Vagina (tissue), 2 donors: Measurements from ENCODE around the gene DAO.

Experiments
- CTCF ChIP-seq, 3 experiments: fragments of 450-650 bp in 2 of 3; fragments of 200-600 bp in 1 of 3; sonication (generic) in 1 of 3; IDR thresholded peaks; one replicate each; pipeline ENCODE4 v1.5.1; 2017 to 2019; ENCODE audit warnings: antibody characterized with exemption in 3 of 3, mild to moderate bottlenecking in 2 of 3, moderate library complexity in 2 of 3
- POLR2A ChIP-seq, 2 donors: fragments of 450-650 bp; IDR thresholded peaks; one replicate each; pipeline ENCODE4 v1.6.1; 2017; ENCODE audit warnings: antibody characterized with exemption in 2 of 2, mild to moderate bottlenecking in 2 of 2, moderate library complexity in 2 of 2
- POLR2AphosphoS5 ChIP-seq, 2 donors: sonication (generic); formaldehyde crosslinking; IDR thresholded peaks; one replicate each; pipeline ENCODE4 v1.9.0; 2017; ENCODE audit warnings: antibody characterized with exemption in 2 of 2, mild to moderate bottlenecking in 2 of 2, low read depth in 1 of 2; ENCODE audit not compliant: insufficient read depth in 1 of 2

GRCh38 chr12:108842361-108842760, 37.5 kb upstream of the DAO start:
- no peak for TF ChIP-seq CTCF (IDR thresholded peaks at IDR 0.05)
- TF ChIP-seq POLR2AphosphoS5 (IDR thresholded peaks at IDR 0.05; ENCODE audit: insufficient read depth in 1 of 2, low read depth in 1 of 2), result peak in 1 of 2 donors; percentile 32
- no peak for TF ChIP-seq POLR2A (IDR thresholded peaks at IDR 0.05)
